Ishikawa (cell line): ENCODE measurements around the gene CERT1.

Source experiments
- CEBPB ChIP-seq: IDR thresholded peaks from 2 replicates; pipeline ENCODE4 v1.6.1; 2012
- EP300 ChIP-seq: IDR thresholded peaks from 2 replicates; pipeline ENCODE4 v1.6.1; 2012; ENCODE audit warnings: borderline replicate concordance
- FOXM1 ChIP-seq: IDR thresholded peaks from 2 replicates; pipeline ENCODE4 v1.6.1; 2012; ENCODE audit warnings: low read depth, borderline replicate concordance
- MAX ChIP-seq: IDR thresholded peaks from 2 replicates; pipeline ENCODE4 v1.6.1; 2012
- TAF1 ChIP-seq: IDR thresholded peaks from 2 replicates; pipeline ENCODE4 v1.6.1; 2012; ENCODE audit warnings: low read depth, mild to moderate bottlenecking
- TCF12 ChIP-seq: IDR thresholded peaks from 2 replicates; pipeline ENCODE4 v1.6.1; 2012; ENCODE audit warnings: low read depth
- YY1 ChIP-seq: IDR thresholded peaks from 2 replicates; pipeline ENCODE4 v1.6.1; 2012; ENCODE audit warnings: low read depth

- TF ChIP-seq TCF12 (no peak), FOXM1 (no peak), EP300 (no peak), TAF1 (no peak), MAX (no peak), CEBPB (no peak), YY1 (no peak)
Measured at GRCh38 chr5:75340714-75341478, 170.5 kb downstream of the CERT1 start.
